GM12801 (cell line): Measurements from ENCODE around the gene PSMG4.

Source experiments
- TF ChIP-seq, protein P1 (sequence below): IDR thresholded peaks from one replicate; pipeline ENCODE4 v1.5.1; 2011; ENCODE audit warnings: control low read depth; ENCODE audit not compliant: insufficient read length; ENCODE audit errors: extremely low read depth

The PSMG4 gene

DNA sequence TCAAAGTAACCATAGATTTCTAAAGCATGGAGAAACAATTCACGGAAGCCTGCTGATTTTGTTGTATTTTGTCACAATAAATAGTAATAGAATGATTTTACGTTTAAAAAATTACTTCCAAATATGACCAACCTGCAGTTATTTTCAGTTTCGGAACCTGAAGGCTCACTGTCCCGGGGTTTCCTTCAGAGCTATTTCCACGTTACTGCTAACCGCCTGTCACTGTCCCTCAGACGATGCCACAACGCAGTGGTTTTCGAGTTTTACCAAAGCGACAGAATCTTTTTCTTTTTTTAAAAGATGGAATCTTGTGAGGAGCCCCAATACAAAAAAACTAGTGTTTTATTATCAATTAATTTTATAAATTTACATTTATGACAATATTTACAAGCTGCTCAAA lies 40.5 kb downstream of the PSMG4 start:
- TF ChIP-seq, protein P1, sequence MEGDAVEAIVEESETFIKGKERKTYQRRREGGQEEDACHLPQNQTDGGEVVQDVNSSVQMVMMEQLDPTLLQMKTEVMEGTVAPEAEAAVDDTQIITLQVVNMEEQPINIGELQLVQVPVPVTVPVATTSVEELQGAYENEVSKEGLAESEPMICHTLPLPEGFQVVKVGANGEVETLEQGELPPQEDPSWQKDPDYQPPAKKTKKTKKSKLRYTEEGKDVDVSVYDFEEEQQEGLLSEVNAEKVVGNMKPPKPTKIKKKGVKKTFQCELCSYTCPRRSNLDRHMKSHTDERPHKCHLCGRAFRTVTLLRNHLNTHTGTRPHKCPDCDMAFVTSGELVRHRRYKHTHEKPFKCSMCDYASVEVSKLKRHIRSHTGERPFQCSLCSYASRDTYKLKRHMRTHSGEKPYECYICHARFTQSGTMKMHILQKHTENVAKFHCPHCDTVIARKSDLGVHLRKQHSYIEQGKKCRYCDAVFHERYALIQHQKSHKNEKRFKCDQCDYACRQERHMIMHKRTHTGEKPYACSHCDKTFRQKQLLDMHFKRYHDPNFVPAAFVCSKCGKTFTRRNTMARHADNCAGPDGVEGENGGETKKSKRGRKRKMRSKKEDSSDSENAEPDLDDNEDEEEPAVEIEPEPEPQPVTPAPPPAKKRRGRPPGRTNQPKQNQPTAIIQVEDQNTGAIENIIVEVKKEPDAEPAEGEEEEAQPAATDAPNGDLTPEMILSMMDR: no peak

DNA sequence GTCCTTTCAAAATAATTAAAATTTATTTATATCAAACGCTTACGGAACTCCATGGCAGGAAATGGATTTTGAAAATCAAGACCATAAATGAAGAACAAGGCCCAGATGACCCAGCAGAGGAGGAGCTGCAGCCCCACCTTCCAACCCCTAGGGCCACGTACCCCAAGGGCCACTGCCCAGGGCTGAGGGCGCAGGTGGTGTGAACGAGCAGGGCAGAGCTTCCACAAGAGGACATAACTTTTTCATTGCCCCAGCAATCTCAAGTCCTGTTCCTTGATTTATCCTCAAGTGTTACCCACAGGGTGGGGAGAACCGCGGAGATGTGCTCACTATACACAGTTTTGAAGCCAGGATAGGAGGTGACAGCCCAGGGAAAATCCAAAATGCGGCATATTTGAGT lies 42.8 kb downstream of the PSMG4 start:
- TF ChIP-seq, protein P1: no peak

DNA sequence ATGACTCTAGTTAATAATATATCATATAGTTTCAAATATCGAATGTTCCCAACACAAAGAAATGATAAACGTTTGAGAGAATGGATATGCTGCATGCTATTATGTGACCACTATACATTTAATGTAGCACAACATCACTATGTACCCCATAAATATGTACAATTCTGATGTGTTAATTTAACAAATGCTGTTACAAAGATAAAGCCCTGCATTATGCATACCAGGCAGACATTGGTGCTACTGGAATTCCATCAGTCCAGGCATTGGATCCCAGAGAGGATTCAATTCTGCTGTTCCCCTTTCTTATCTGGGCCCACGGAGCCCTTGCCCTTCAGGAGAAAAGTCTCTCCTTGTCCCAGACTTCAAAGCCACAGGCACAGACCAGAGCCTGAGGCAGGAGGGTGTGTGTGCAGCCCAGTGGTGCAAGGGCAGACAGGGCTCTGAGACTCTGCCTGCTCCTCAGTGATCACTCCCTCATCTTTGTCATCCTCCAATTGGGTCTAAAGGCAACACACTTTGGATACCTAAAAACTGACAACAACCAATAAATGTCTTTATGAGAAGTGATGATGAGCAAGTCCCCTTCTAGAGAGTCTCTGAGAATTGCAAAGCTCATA lies 45.2 kb downstream of the PSMG4 start:
- TF ChIP-seq, protein P1: no peak

DNA sequence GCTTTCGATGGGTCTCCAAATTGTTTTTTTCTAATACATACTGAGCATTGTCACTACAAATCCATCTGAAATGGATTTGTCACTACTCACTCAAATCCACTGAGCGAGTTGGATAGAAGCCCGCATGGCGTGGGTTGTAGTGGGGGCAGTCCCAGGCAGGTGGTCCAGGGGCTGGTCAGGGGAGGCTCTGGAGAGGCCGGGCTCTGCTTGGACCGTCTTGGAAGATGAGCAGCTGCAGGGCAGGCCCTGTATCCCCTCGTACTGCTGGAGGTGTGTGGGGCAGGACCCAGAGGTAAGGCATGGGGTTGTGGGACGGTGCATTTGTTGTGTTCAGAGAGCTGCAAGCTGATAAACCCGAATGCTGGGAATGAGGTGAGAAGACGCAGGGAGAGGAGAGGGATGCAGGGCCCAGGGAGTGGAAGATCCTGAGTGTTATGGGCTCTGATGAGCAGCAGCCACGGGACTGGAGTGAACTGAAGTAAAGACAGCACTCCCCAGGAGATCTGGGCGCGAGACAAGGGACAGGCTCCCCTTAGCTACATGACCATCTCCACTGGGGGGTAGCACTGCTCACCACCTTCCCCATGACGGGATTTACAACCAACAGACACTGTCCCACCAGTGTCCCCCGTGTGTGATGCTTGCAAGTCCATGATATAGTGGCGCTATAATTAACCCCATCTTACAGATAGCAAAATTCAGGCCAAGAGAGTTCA lies 45.9 kb downstream of the PSMG4 start:
- TF ChIP-seq, protein P1: no peak

DNA sequence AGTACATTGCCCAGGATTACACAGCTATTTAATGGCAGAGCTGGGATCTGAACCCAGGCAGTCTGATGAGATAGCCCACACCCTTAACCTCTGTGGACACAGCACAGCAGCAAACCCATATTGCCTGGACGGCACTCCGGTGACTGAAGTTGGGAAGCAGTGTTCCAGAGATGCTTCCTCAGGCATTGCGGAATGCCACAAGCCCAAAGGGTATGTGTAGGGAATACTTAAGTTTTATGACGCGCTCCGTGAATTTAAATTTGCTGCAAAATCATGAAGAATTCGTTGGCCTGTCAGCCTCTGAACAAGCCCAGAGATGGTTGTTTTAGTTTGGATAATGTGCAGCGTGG lies 46.4 kb downstream of the PSMG4 start:
- TF ChIP-seq, protein P1: no peak

DNA sequence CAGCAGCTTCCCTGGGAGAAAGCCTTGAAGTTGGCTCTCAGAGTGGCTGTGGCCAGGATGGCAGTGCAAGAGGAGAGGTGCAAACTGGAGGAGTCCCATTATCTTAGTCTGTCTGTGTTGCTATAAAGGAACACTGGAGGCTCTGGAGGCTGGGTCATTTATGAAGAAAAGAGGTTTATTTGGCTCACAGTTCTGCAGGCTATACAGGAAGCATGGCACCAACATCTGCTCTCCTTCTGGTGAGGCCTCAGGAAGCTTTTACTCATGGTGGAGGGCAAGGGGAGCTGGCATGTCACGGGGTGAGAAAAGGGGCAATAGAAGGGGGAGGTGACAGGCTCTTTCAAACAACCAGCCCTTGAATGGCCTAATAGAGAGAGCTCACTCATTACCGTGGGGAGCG lies 47.1 kb downstream of the PSMG4 start:
- TF ChIP-seq, protein P1: no peak

DNA sequence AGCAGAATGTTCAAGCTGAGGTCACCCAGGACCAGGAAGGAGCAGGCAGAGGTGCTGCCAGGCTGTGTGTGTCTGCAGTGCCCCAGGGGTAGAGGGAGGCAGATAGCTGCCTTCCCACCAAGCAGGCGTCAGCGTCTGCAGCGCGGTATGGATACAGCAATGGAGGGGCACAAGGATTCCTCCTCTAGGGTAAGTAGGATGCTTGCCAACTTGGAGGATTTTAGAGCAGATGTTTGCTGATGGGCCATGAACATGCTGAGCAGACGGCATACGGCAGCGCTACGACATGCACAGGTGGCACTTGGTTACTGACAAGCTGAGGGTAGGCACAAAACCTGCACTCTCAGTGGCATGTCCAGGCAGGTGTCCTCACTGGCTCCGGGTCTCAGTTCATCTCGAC lies 48.1 kb downstream of the PSMG4 start:
- TF ChIP-seq, protein P1: no peak
